ENCODE results near the gene NME7.

NME7 gene

DNA sequence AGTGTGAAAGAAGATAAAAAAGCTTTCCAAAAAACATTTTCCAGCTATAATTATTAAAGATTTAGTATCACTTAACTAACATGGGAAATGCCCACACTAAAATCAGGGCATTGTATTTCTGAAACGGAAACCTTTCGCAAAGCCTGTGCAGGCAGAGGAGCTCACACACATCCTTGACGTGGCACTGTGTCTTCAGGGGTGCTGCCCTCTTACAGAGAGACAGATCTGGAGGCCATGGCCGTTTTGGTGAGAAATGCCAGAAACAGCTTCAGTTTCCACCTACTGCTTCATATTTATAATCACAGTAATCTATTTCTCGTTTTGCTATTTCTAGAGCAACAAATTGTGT, 234.4 kb downstream of the NME7 start:
- no peak overlapping the region for H3K4me3 ChIP-seq (ENCODE audit: low read depth, low read length)
- no peaks in the 10 kb centered on the region for H3K9me3 ChIP-seq
- TF ChIP-seq, protein P1, sequence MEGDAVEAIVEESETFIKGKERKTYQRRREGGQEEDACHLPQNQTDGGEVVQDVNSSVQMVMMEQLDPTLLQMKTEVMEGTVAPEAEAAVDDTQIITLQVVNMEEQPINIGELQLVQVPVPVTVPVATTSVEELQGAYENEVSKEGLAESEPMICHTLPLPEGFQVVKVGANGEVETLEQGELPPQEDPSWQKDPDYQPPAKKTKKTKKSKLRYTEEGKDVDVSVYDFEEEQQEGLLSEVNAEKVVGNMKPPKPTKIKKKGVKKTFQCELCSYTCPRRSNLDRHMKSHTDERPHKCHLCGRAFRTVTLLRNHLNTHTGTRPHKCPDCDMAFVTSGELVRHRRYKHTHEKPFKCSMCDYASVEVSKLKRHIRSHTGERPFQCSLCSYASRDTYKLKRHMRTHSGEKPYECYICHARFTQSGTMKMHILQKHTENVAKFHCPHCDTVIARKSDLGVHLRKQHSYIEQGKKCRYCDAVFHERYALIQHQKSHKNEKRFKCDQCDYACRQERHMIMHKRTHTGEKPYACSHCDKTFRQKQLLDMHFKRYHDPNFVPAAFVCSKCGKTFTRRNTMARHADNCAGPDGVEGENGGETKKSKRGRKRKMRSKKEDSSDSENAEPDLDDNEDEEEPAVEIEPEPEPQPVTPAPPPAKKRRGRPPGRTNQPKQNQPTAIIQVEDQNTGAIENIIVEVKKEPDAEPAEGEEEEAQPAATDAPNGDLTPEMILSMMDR (IDR thresholded peaks at IDR 0.05; ENCODE audit: low read depth, low read length) = no peak
- peaks cover 56% of the 10 kb centered on the region for H3K36me3 ChIP-seq
- H3K27me3 ChIP-seq = no peaks in the 10 kb centered on the region
- H3K4me1 ChIP-seq = peaks cover 9% of the 10 kb centered on the region; the same call in 1 of the 2 replicates
- DNase-seq = no peak

DNA sequence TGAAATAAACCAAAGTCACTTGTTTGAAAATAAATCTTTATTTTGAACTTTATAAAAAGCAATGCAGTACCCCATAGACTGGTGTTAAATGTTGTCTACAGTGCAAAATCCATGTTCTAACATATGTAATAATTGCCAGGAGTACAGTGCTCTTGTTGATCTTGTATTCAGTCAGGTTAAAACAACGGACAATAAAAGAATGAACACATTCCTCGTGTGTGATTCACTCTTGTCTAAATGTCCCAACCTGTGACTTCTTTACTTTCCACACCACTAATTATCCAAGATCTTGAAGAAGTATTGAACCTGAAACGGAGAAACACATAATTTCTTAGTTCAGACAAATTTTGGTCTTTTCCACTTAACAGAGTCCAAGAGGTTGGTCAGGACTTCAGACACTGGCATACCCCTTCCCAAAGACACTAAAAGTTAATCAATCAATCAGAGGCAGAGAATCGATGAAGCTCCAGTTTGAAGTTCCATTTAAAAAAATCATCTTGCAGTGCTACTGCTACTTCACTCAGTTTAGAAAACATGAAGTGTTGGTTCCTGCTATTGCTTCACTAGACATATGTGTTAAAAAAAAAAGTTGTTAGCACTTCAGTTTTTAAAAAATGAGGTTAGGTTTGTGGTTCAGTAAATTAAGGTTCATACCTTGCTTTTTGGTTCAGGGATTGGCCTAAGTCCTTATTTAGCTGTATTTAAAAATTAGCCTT, 234.9 kb downstream of the NME7 start:
- no peaks in the 10 kb centered on the region for H3K27me3 ChIP-seq
- peaks cover 62% of the 10 kb centered on the region for H3K36me3 ChIP-seq
- TF ChIP-seq, protein P1 (IDR thresholded peaks at IDR 0.05; ENCODE audit: low read depth, low read length) = no peak
- no peak overlapping the region for H3K4me3 ChIP-seq (ENCODE audit: low read depth, low read length)
- no peak for DNase-seq
- no peaks in the 10 kb centered on the region for H3K9me3 ChIP-seq
- H3K4me1 ChIP-seq = peaks cover 9% of the 10 kb centered on the region; the same call in 1 of the 2 replicates

DNA sequence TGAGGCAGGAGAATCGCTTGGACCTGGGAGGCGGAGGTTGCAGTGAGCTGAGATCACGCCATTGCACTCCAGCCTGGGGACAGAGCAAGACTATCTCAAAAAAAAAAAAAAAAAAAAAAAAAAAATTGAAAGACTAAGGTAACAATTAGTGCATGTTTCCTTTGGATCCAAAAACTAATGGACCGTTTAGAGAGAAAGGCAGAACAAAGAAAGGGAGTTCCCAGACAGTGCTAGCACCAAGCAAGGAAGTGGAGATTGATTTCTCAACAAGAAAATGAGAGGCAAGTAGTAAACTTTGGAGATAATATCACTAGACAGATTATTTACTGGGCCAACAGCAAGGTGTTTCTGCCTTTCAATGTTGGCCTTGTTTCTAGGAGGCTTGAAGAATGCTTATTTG, 236.9 kb downstream of the NME7 start:
- H3K4me1 ChIP-seq = peaks cover 9% of the 10 kb centered on the region; the same call in 1 of the 2 replicates
- no peak overlapping the region for H3K4me3 ChIP-seq (ENCODE audit: low read depth, low read length)
- no peak for DNase-seq
- H3K36me3 ChIP-seq = peaks cover 82% of the 10 kb centered on the region
- TF ChIP-seq, protein P1 (IDR thresholded peaks at IDR 0.05; ENCODE audit: low read depth, low read length) = no peak
- H3K9me3 ChIP-seq = no peaks in the 10 kb centered on the region
- no peaks in the 10 kb centered on the region for H3K27me3 ChIP-seq

DNA sequence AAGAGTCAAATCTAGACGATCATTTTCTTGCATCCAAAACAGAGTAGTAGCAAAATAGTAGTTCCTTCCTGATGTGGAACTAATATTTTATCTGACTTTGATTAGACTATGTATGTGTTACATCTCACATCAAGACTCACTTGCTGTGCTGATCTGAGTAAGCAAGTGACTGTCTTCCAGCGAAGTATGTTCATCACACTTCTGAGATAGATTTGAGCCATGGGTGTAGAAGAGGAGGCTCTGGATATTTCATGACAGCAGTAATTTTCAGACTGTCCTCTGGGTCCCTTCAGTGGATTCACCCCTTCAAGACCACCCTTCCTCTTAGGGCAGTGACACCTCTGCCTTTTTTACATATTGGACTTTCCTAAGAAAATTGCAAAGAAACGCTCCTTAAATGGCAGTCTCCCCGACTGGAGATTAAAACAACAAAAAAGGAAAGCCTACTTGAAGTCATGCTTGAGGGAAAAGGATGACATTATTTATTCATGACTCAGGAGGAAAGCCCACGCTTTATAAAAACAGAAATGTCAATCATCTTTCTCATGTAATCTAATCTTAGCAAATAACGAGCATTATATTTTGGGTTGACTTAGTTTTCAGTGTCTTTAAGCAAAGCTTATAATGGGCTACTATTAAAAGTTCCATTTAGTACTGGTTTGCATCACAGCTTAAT, 238.3 kb downstream of the NME7 start:
- H3K4me1 ChIP-seq = 0 out of 2 replicates have a peak, but pooled peaks cover 3% of the 10 kb centered on the region
- H3K9me3 ChIP-seq = no peaks in the 10 kb centered on the region
- peaks cover 91% of the 10 kb centered on the region for H3K36me3 ChIP-seq
- no peak overlapping the region for H3K4me3 ChIP-seq (ENCODE audit: low read depth, low read length)
- H3K27me3 ChIP-seq = no peaks in the 10 kb centered on the region
- no peak for DNase-seq
- TF ChIP-seq, protein P1 (IDR thresholded peaks at IDR 0.05; ENCODE audit: low read depth, low read length) = no peak

DNA sequence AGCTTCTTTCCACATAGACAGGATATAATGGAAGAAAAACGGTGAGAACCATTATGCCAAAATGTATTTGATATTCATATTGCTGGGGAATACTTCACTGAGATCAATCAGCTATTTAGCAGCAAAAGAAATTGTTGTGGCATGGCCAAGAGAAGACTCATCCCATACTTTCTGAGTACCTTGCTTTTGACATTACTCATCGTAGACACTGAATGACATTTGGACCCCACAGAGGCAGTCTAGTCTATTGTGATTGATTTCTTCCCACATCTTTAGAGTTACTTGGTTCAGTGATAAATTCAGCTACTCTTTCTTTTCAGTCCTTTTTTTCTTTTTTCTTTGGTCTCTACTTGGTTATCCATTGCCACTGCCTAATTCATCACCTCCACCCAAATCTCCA, 239.0 kb downstream of the NME7 start:
- peaks cover 91% of the 10 kb centered on the region for H3K36me3 ChIP-seq
- DNase-seq = no peak
- TF ChIP-seq, protein P1 (IDR thresholded peaks at IDR 0.05; ENCODE audit: low read depth, low read length) = no peak
- H3K4me1 ChIP-seq = 0 out of 2 replicates have a peak, but pooled peaks cover 1% of the 10 kb centered on the region
- H3K9me3 ChIP-seq = no peaks in the 10 kb centered on the region
- H3K27me3 ChIP-seq = no peaks in the 10 kb centered on the region
- H3K4me3 ChIP-seq (ENCODE audit: low read depth, low read length) = no peak overlapping the region

DNA sequence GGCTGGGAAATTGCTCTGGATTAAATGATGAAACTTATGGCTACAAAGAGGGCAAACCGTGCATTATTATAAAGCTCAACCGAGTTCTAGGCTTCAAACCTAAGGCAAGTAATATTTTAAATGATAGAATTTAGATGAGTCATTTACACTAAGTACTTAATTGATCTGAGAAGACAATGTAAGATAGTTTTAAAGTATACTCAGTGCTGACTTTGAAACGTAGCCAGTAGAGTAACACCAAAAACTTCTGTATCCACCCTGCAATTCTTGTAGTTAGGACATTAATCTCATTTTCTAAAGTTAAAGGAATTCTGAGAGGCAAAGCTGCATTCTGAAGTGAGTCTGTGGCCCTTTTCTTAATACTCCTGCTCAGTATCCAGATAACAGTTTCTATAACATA, 240.3 kb downstream of the NME7 start:
- peaks cover 85% of the 10 kb centered on the region for H3K36me3 ChIP-seq
- DNase-seq = no peak

More for the DNA sequence above, 240.3 kb downstream of the NME7 start:
- TF ChIP-seq, protein P1 (IDR thresholded peaks at IDR 0.05; ENCODE audit: low read depth, low read length) = no peak
- Histone ChIP-seq H3K4me3 (ENCODE audit: low read depth, low read length) (no peak overlapping the region), H3K4me1 (no peaks in the 10 kb centered on the region), H3K27me3 (no peaks in the 10 kb centered on the region), H3K9me3 (no peaks in the 10 kb centered on the region)
